VCaP (cell line): ENCODE data around the gene BAZ2B.

ENCODE experiments used
- H3K27ac ChIP-seq: fragments of 450-650 bp; 2 replicates; pipeline ENCODE4 v1.5.1; 2017
- CTCF ChIP-seq: fragments of 450-650 bp; conservative IDR thresholded peaks from 2 replicates; pipeline ENCODE4 v1.5.1; 2017; ENCODE audit warnings: mild to moderate bottlenecking, moderate library complexity

Gene BAZ2B

DNA sequence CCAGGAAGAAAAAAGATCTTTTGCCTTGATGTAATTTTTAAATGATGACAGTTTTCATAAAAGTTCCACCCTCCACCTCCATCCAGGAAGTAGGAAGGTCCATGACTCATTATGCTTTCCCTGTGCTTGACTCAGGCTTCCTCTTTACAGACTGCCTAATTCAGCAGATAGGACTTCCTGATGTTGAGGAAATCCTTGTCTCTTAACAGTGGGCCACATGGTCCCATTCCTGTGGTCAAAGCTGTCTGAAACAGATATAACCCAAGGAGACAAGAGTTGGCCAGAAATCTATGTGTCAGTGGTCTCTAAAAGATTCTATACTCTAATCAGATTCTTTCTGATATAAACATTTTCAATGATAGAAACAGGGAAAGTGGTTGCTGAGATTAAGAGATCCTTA lies 119.1 kb downstream of the BAZ2B start:
- no peak overlapping the region for H3K27ac ChIP-seq
- no peak for TF ChIP-seq CTCF

- no peak for TF ChIP-seq CTCF
- H3K27ac ChIP-seq: no peak overlapping the region
Observed at GRCh38 chr2:159489476-159489875, 126.9 kb downstream of the BAZ2B start.

DNA sequence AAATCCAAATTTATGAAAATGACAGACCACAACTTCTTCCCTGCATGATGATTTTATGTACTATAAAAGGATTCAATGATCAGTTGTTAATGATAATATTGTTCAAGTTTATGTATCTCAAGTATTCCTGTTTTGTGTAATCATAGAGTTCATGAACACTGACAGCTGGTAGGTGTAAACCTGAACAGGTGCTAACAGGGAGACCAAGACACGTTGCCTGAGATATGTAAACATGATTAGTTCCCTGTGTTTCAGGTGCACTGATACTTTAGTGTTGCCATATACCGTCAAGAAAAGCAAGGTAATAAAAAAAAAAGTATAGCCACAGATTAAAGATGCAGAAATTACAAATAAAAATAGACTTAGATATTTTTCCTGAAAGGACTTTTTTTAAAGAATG lies 131.8 kb downstream of the BAZ2B start:
- TF ChIP-seq CTCF: no peak
- no peak overlapping the region for H3K27ac ChIP-seq

DNA sequence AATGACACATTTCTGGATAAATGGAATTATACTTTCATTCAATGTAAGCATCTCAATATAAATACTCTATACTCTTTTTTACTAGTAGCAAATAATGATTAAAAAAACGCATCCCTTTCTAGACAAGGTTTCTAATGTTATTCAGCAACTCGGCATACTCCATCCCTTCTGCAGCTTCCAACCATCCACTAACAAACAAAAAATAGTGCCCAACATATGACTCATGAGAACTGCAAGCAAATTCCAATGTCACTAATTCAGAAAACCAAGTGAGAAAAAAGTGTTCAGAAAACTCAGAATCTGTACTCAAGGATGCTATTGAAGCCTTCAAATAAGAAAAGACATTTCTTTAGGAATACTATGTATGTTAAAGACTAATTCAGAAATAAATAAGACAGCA lies 140.0 kb downstream of the BAZ2B start:
- no peak overlapping the region for H3K27ac ChIP-seq
- no peak for TF ChIP-seq CTCF

- TF ChIP-seq CTCF: no peak
- no peak overlapping the region for H3K27ac ChIP-seq
Observed at GRCh38 chr2:159475793-159476192, 140.6 kb downstream of the BAZ2B start.

GRCh38 chr2:159471340-159471739 lies 145.0 kb downstream of the BAZ2B start:
- TF ChIP-seq CTCF: no peak
- no peak overlapping the region for H3K27ac ChIP-seq

DNA sequence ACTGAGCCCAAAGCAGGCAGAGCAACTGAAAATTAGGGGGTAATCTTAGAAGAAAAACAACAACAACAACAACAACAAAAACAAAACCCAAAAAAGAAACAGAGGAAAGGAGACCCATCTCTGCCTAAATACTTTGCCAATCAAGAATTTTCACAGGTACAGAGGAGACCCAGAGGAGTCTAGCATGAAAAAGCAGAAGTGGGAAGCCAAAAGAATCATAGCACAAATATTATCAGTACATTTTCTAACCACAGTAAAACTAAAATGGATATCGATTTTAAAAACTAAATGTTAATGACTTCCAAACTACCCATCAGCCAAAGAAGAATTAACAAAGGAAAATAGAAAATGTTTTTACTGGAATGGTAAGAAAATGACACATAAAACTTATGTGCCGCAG lies 148.1 kb downstream of the BAZ2B start:
- no peak for TF ChIP-seq CTCF
- H3K27ac ChIP-seq: no peak overlapping the region

GRCh38 chr2:159462961-159463360 lies 153.4 kb downstream of the BAZ2B start:
- no peak for TF ChIP-seq CTCF
- H3K27ac ChIP-seq: no peak overlapping the region
